MV-4-11 (cell line): ENCODE results near the gene FBXO21.
"Not testable (repeated sequence)": the region's sequence is repeated elsewhere in the genome, so short reads cannot be mapped to it uniquely, and the experiment has no call there.

ENCODE experiments used
- DNase-seq: peaks from one replicate; lab custom pipeline; 2025; lab: John Stamatoyannopoulos, UW

FBXO21 gene

DNA sequence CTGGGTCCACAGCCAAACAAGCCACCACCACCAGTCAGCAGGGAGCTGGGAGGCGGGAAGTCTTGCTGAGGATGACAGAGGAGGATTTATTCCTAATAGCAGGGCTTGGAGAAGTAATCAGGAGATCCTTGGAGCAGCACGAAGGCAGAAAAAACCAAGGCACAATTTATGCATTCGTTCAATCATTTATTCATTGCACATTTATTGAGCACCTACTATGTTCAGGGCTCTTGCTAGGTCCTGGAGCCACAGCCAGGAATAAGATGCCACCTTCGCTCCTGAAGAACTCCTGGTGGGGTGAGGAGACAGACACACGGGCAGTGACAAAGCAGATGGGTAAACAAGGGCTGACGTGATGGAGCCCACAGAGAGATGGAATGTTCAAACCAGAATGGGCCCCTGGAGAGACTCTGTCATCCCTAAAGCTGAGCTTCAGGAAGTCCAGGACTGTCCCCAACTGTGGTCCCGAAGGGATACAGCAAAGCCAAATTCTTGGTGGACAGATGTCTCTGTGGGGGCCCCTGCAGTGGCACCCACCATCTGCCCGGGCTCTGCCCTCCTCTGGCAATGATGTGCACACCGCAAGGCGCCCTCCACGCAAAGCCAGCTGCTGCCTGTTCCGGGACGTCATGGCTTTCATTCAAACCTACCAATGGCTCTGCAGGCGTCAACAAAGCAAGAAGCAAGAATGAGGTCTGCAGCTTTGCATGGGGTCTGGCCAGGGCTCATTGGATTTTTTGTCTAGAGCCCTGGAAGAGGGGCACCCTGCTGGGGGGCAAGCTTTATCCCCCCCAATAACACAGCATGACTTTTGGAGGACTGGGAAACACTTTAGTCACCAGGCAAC lies 88.1 kb downstream of the FBXO21 start:
- DNase-seq = no peak

DNA sequence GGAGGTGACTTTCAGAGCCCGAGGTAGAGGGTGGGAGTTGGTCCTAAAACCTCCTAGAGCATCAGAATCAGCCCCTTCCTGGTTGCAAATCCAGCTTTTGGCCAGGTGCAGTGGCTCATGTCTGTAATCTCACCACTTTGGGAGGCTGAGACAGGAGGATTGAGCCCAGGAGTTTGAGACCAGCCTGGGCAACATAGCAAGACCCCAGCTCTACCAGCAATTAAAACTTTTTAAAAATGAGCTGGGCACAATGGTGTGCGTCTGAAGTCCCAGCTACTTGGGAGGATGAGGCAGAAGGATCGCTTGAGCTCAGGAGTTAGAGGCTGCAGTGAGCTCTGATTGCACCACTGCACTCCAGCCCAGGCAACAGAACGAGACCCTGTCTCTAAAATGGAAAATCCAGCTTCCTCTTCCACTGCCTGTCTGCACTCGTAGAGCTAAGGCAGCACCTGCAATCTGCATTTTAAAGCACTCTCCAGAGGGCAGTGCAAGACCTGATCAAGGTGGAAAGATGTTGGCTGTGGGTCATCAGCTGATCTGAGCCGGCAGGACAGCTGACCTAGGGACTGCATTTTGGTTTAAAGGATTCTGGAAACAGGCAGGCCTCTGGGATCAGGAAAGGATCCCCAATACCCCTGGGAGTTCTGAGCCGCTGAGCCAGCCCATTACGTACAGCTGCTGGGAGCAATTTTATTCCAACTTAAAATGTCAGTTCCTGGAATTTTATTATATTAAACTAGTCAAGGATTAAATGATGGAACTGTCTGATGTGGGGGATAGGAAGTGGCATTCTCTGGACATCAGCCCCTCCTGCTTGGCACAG lies 89.2 kb downstream of the FBXO21 start:
- peak; percentile 35 for DNase-seq

DNA sequence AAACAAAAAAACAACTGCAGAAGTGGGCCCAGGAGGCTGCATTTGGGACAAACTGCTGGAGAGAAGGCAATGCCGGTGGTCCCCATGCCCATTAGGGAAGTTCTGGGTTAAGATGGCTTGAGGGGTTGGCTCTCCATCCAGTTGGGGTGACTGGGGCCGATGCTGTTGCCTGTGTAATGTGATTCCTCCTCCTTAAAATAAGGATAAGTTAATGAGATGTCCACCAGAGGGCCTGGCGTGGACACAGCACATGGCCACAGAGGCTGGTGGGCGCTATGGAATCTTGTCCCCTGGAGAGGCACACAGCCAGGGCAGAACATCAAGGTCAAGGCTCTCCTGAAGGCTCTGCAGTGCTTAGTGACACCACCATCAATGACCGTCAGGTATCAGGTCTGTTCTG lies 90.0 kb downstream of the FBXO21 start:
- DNase-seq = peak; percentile 17

DNA sequence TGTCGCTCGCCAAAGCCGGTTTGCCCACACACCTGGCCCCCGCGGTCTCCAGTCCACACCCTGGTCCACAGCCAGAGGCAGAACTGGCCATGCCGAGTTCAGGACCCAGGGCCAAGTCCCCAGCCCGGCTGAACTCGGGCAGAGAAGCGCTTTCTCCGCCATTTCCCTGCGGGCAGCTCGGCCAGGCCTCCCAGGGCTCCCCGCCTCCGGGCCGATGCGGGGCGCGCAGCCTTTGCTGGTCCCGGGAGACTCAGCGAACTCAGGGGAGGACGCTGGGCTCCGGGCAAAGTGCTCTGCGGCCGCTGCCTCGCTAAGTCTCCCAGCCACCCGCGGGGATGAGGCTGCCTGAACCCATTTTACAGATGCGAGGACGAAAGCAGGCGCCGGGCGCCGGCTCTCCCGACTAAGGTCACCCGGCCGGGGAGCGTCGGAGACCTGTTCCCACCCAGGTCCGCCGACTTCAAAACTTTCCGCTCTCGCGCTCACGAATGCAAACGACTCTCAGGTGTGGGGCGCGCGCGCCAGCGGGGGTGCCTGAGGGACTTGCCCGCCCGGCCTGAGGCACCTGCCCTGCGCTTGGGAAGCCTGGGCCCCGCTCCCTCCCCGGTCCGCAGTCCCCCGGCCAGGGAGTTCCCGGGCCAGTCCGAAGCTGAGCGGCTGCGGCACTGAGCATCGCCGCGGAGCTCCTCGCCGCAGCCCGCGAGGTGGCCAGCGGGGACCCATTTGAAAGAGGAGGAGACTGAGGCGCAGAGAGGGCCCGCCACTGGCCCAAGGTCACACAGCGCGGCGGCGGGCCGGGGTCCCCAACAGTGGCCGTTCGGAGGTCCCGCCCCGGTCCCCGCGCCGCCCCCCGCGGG lies 91.7 kb downstream of the FBXO21 start:
- no peak for DNase-seq

DNA sequence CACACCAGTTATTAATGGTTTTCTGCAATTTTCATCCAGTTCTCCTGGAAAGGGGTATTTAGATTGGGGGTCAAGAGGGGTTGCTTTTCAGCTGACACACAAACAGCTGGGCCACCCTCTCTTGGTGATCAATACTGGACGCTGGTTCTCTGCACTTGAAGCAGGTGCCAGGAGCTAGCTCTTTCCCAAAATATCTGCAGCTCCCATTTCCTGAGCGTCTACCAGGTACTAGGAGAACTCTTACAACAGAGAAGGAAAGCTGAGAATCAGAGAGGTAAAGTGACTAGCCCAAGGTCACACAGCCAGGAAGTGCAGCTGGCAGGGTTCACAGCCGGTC lies 92.3 kb downstream of the FBXO21 start:
- no peak for DNase-seq

DNA sequence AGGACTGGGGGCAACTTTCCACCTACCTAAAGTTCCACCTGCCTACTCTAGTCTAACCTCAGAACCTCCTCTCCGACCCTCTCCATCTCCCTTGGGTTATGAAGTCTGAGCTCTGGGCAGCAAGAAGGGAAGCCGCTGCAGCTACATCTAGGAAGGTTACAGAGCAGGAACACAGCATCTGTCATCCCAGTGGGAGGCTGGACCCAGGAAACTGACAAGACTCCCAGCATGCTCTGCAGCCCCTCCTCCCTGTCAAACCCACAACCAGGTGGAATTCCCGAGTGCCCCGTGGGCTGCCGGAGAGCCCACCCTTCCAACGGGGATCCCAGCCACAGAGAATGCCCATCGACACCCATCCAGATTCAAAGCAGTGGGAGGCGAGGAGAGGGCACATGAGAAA lies 93.1 kb downstream of the FBXO21 start:
- no peak for DNase-seq

DNA sequence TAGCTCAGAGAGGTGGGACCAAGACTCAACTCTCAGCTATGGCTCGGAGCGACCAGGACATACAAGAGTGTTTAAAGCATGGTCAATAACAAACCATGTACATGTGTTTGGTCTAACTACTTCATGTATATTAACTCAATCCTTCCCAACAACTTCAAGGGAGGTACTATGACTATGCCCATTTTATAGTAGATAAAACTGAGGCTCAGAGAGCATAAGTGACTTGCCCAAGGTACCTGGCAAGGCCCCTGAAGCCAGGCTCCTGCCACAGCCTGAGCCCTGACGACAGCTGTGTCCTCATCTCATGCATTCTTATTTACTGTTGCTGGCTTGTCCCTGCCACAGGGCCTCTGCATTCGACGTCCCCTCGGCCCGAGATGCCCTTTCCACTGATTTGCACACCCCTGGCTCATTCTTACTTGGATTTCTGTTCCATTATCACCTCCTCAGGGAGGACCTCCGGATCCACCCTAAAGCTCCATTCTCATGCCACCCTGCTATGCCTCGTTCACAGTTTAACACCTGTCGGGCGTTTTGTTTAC lies 93.7 kb downstream of the FBXO21 start:
- no peak for DNase-seq

DNA sequence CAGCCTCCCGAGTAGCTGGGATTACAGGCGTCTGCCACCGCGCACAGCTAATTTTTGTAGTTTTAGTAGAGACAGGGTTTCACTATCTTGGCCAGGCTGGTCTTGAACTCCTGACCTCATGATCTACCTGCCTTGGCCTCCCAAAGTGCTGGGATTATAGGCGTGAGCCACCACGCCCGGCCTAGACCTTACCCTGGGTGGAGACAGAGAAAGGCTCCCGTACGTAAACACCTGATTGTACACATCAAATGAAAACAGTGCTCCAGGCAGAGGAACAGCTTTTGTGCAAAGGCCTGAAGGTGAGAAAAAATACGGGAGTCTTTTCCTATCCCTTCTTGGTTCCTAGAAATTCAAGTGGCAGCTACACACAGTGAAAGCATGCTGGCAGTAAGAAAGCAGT lies 95.1 kb downstream of the FBXO21 start:
- DNase-seq = not testable (repeated sequence)

DNA sequence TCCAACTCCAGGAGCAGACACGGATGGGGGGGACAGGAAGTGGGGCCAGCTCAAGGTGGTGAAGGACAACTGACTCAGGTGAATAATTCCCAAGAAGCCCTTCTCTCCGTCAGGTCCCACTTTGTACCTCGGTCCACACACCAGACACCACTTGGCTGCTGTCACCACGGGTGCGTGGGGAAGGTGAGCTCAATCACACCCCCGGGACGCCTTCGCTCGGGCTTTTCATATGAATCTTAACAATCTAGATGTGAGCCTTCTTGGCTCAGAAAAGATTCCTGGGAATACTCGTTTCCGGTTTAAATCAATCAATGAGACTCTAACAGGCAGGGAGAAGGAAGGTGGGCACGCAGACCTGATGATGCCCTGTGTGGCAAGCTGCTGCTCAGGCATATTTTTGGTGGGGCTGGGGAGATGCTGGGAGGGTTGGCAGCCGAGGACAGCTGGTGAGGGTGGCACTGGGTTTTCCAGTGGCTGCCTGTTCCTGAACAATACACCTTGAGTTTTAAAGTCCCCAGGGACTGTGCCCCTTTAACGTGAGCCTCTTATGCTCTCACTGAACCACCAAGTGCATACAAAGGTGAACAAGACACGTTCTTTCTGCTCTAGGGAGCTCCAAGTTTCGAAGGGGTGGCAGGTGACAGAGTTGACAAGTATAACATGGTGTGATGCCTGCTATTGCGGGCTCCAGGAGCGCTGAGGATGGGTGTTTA lies 96.2 kb downstream of the FBXO21 start:
- DNase-seq = no peak

DNA sequence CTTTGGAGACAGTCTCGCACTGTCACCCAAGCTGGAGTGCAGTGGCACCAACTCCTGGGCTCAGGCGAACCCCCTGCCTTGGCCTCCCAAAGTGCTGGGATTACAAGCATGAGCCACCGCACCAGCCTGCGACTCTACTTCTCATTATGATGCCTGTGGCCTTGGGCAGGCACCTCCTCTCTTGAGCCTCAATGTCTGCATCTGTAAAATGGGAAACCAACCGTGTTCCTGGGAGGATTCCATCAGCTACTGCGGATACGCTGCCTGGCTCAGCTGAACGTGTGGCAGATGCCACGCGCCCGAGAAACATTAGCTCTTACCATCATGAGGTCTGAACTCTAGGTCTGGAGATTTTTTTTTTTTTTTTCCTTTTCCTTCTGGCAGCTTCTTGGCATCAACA lies 96.8 kb downstream of the FBXO21 start:
- DNase-seq = no peak

DNA sequence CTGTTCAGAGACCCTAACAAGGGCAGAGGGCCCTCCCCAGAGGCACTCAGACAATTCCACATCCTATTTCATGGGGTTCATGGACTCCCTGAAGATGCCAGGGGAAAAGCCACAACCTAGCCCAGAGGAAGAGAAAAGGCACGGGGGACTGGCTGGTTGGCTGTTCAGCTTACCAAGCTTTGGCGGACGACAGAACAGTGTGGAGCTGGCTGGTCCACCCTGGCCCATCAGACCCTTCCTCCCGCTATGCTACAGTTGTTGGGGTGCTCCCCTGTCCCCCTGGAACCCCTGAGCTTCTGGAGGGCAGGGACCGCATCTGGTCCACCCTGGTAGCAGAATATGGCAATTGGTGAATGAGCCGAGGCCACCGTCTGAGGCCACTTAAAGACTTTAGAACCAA lies 97.4 kb downstream of the FBXO21 start:
- DNase-seq = no peak

DNA sequence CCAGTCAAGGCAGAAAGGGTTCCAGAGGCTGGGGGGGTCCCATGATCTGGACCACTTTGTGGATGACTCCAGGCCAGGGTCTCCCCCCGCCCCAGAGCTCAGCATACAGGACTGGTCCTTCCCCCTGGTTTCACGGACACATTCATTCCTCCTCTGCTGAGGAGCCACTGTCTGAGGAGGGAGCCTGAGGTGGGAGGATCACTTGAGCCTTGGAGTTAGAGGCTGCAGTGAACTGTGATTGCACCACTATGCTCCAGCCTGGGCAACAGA lies 97.8 kb downstream of the FBXO21 start:
- no peak for DNase-seq
